GDM1 (cell line): Measurements from ENCODE around the gene BAD.
A peak's percentile ranks its signal among the peaks of the same experiment; 100 is the strongest.

Experiments used
- DNase-seq: peaks from one replicate; lab custom pipeline; 2025; lab: John Stamatoyannopoulos, UW

Gene BAD

GRCh38 chr11:64229090-64229743 is 55.2 kb downstream of the BAD start:
- DNase-seq: no peak

GRCh38 chr11:64227405-64227956 is 57.0 kb downstream of the BAD start:
- DNase-seq: no peak

GRCh38 chr11:64226507-64227051 is 57.9 kb downstream of the BAD start:
- no peak for DNase-seq

- DNase-seq: peak; percentile 84
Measured at GRCh38 chr11:64225608-64226506, 58.6 kb downstream of the BAD start, which contains the start of the genes NUDT22 and TRPT1. Gene NUDT22 (plus strand): TSS chr11:64226274. CDS start chr11:64226653, 379 bp downstream. Gene TRPT1 (minus strand): TSS chr11:64226186. CDS start chr11:64225860, 326 bp downstream.

- no peak for DNase-seq
Measured at GRCh38 chr11:64224891-64225607, 59.4 kb downstream of the BAD start.

- DNase-seq: no peak
Measured at GRCh38 chr11:64224151-64224890, 60.1 kb downstream of the BAD start.

- no peak for DNase-seq
Measured at GRCh38 chr11:64223001-64223651, 61.3 kb downstream of the BAD start.

GRCh38 chr11:64222651-64223000 is 61.8 kb downstream of the BAD start:
- DNase-seq: no peak

- DNase-seq: no peak
Measured at GRCh38 chr11:64220798-64221197, 63.7 kb downstream of the BAD start.

GRCh38 chr11:64220271-64220670 is 64.2 kb downstream of the BAD start:
- no peak for DNase-seq
